ENCODE results near the gene TTC12. TPM values are rescaled to one million over a fixed set of nuclear protein-coding genes. Genes with fewer than 3 reads are reported as not detected.

The TTC12 gene
- total and polyA plus RNA-seq, 2 donors (not counting 1 experiment from before 2014, with no cell fraction given), result 9.0 to 47.3 TPM

DNA sequence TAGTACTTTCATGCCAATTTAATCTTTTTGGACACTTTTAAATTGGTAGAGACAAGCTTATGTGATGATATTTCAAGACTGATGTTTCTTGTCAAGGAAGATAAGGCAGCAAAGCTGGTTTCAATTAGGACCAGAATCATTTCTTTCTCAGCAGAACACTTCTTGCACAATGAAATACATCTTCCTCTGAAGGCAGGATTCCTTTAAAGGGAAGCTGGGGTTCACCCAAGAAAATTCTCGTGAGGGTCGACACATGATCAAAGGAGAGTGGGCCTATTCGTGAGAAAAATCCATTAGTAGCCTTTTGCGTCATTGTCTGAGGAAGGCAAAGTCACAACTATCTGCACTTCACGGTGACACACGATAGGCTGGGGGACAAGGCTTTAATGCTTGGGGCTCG lies 17.6 kb downstream of the TTC12 start:
- intact Hi-C loops (cut with micrococcal nuclease), result no loop called here
- H2AFZ ChIP-seq (ENCODE audit: insufficient read depth, low read depth, low read length, poor library complexity, severe bottlenecking), result no peak overlapping the region
- ATAC-seq (ENCODE audit: low read depth) (no peak), DNase-seq (no peak)
- H3K4me1 Mint-ChIP-seq, result no peaks in the 10 kb centered on the region
- TF ChIP-seq, protein P1, sequence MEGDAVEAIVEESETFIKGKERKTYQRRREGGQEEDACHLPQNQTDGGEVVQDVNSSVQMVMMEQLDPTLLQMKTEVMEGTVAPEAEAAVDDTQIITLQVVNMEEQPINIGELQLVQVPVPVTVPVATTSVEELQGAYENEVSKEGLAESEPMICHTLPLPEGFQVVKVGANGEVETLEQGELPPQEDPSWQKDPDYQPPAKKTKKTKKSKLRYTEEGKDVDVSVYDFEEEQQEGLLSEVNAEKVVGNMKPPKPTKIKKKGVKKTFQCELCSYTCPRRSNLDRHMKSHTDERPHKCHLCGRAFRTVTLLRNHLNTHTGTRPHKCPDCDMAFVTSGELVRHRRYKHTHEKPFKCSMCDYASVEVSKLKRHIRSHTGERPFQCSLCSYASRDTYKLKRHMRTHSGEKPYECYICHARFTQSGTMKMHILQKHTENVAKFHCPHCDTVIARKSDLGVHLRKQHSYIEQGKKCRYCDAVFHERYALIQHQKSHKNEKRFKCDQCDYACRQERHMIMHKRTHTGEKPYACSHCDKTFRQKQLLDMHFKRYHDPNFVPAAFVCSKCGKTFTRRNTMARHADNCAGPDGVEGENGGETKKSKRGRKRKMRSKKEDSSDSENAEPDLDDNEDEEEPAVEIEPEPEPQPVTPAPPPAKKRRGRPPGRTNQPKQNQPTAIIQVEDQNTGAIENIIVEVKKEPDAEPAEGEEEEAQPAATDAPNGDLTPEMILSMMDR (IDR thresholded peaks at IDR 0.05), result no peak
- no peak for TF ChIP-seq EZH2 (IDR thresholded peaks at IDR 0.05; ENCODE audit: borderline replicate concordance, insufficient read depth, low read depth, low read length, poor library complexity, severe bottlenecking)
- H3K4me3 ChIP-seq (ENCODE audit: control extremely low read depth in 1 of 5, extremely low read depth in 1 of 5, insufficient read depth in 1 of 5, low read depth in 2 of 5, low read length in 4 of 5), result no peak overlapping the region
- H3K4me1 ChIP-seq (ENCODE audit: control insufficient read depth in 2 of 2, insufficient read depth in 2 of 2, low read length in 2 of 2), result no peaks in the 10 kb centered on the region
- H3K4me3 Mint-ChIP-seq, result no peak overlapping the region
- CTCF ChIA-PET, result interaction anchor here (0.6 kb wide), 1 partner anchor 9 kb away, joined by 3 read pairs; no protein-coding TSS in a partner anchor
- H3K27me3 ChIP-seq (replicated peaks in 1 of 4; ENCODE audit: control extremely low read depth in 1 of 4, control insufficient read depth in 3 of 4, insufficient read depth in 4 of 4, low read length in 3 of 4), result no peaks in the 10 kb centered on the region
- no peaks in the 10 kb centered on the region for H3K27me3 Mint-ChIP-seq
- H4K20me1 ChIP-seq (ENCODE audit: control insufficient read depth, insufficient read depth, low read length, poor library complexity, severe bottlenecking), result no peaks in the 10 kb centered on the region
- POLR2A ChIA-PET, result no interaction called here
- H3K36me3 ChIP-seq (replicated peaks in 1 of 2; ENCODE audit: control extremely low read depth in 1 of 2, control insufficient read depth in 1 of 2, extremely low read depth in 1 of 2, insufficient read depth in 2 of 2, low read length in 1 of 2), result peaks cover 0 to 61% of the 10 kb centered on the region in 2 experiments
- no peak overlapping the region for H3K27ac Mint-ChIP-seq
- 98% methylated on average over 7 of the region's 7 CpGs for whole genome bisulfite sequencing (ENCODE audit: insufficient coverage)
- no peaks in the 10 kb centered on the region for H3K9me3 Mint-ChIP-seq (ENCODE audit: insufficient read depth)
- H3K4me2 ChIP-seq (replicated peaks; ENCODE audit: low read depth, low read length, poor library complexity, severe bottlenecking), result no peak overlapping the region
- H3K9me3 ChIP-seq (ENCODE audit: control extremely low read depth in 1 of 3, control insufficient read depth in 2 of 3, insufficient read depth in 1 of 3, low read length in 2 of 3), result no peaks in the 10 kb centered on the region
- H3K79me2 ChIP-seq (ENCODE audit: control insufficient read depth, insufficient read depth, low read length), result no peaks in the 10 kb centered on the region
- no peak overlapping the region for H3K27ac ChIP-seq (ENCODE audit: low read length in 2 of 2)
- no peak overlapping the region for H3K9ac ChIP-seq (ENCODE audit: low read length)

DNA sequence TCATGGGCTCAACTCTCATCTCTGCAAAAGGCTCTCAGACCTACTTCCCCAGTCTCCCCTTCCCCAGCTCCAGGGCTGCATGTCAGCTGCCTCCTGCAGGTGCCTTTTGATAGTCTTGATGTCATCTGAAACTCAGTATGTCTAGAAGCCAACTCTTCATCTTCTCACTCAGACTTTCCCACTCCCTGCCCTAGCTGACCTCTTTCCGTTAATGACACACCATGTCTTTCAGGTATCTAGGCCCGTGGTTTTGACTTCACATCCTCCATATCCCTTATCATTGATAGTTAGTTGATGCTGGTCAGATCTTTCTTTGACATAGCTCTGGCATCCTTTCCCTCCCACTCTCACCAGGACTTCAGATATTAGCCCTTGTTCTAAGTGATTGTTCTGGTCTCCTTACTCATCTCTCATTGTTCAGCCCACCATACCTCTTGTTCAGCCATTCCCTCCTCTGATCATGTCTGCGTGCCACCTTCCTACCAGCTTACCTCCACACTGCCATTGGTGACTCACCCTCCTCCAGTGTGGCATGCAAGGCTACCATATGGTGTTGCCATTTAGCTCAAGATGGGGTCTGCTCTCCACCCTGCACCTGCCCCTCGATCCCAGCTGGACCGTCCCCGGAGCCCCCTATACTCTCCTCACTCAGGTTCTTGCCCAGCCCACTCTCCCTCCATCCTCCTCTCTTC lies 18.4 kb downstream of the TTC12 start:
- Histone ChIP-seq H3K27ac (ENCODE audit: low read length in 2 of 2) (no peak overlapping the region), H3K4me2 (replicated peaks; ENCODE audit: low read depth, low read length, poor library complexity, severe bottlenecking) (no peak overlapping the region), H2AFZ (ENCODE audit: insufficient read depth, low read depth, low read length, poor library complexity, severe bottlenecking) (no peak overlapping the region), H3K79me2 (ENCODE audit: control insufficient read depth, insufficient read depth, low read length) (no peaks in the 10 kb centered on the region), H3K36me3 (replicated peaks in 1 of 2; ENCODE audit: control extremely low read depth in 1 of 2, control insufficient read depth in 1 of 2, extremely low read depth in 1 of 2, insufficient read depth in 2 of 2, low read length in 1 of 2) (peaks cover 0 to 61% of the 10 kb centered on the region in 2 experiments), H3K9me3 (ENCODE audit: control extremely low read depth in 1 of 3, control insufficient read depth in 2 of 3, insufficient read depth in 1 of 3, low read length in 2 of 3) (no peaks in the 10 kb centered on the region), H3K9ac (ENCODE audit: low read length) (no peak overlapping the region), H3K4me3 (ENCODE audit: control extremely low read depth in 1 of 5, extremely low read depth in 1 of 5, insufficient read depth in 1 of 5, low read depth in 2 of 5, low read length in 4 of 5) (no peak overlapping the region), H4K20me1 (ENCODE audit: control insufficient read depth, insufficient read depth, low read length, poor library complexity, severe bottlenecking) (no peaks in the 10 kb centered on the region), H3K27me3 (replicated peaks in 1 of 4; ENCODE audit: control extremely low read depth in 1 of 4, control insufficient read depth in 3 of 4, insufficient read depth in 4 of 4, low read length in 3 of 4) (no peaks in the 10 kb centered on the region), H3K4me1 (ENCODE audit: control insufficient read depth in 2 of 2, insufficient read depth in 2 of 2, low read length in 2 of 2) (no peaks in the 10 kb centered on the region)
- WGBS (ENCODE audit: insufficient coverage), result 97% methylated on average over 5 of the region's 6 CpGs
- Mint-ChIP-seq H3K4me1 (no peaks in the 10 kb centered on the region), H3K4me3 (no peak overlapping the region), H3K27me3 (no peaks in the 10 kb centered on the region), H3K27ac (no peak overlapping the region), H3K9me3 (ENCODE audit: insufficient read depth) (no peaks in the 10 kb centered on the region)
- ChIA-PET POLR2A (no interaction called here), CTCF (no interaction called here)
- no peak for ATAC-seq (ENCODE audit: low read depth)
- DNase-seq, result no peak
- intact Hi-C loops (cut with micrococcal nuclease), result no loop called here
- no peak for TF ChIP-seq EZH2 (IDR thresholded peaks at IDR 0.05; ENCODE audit: borderline replicate concordance, insufficient read depth, low read depth, low read length, poor library complexity, severe bottlenecking)
- TF ChIP-seq, protein P1 (IDR thresholded peaks at IDR 0.05), result no peak

Measured in B cell (primary cell).